SKM-1 (cell line): ENCODE measurements around the gene MGRN1.
A peak's percentile ranks its signal among the peaks of the same experiment; 100 is the strongest.
"Not testable (repeated sequence)": the region's sequence is repeated elsewhere in the genome, so short reads cannot be mapped to it uniquely, and the experiment has no call there.

ENCODE experiments used
- DNase-seq: peaks from one replicate; lab custom pipeline; 2025; ENCODE audit not compliant: unreplicated experiment; lab: John Stamatoyannopoulos, UW

MGRN1 gene

GRCh38 chr16:4623593-4623992, 1.0 kb upstream of the MGRN1 start:
- no peak for DNase-seq

DNA sequence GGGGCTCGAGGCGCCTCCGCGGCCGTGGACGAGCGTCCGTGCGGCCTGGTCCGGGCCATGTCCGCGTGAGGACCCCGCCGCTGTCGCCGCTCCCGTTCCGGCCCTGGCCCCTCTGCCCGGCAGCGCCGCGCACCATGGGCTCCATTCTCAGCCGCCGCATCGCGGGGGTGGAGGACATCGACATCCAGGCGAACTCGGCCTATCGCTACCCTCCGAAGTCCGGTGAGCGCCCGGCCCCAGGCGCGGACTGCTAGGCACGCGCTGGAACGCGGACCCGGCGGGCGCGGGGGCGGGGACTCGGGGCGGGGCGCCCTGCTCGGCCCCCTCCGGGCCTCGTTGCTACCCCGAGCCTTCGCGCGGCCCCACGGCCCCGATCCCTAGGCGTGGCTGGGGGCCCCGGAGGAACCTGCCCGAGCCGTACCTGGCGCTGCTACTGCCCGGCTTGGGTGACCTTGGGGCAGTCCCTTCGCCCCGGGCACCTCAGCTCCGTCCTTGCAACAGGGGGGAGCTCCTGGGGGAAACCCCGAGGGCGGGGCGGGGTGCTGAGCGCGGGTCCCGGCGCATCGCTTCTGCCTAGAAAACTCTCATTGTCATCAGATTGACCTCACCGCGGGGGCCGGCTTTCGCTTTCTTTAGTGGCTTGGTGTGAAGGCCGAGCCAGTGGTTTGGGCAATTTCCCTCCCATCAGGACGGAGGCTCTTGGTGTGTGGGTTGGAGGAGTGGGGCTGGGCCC, 367 bp downstream of the MGRN1 start:
- peak; percentile 17 for DNase-seq

DNA sequence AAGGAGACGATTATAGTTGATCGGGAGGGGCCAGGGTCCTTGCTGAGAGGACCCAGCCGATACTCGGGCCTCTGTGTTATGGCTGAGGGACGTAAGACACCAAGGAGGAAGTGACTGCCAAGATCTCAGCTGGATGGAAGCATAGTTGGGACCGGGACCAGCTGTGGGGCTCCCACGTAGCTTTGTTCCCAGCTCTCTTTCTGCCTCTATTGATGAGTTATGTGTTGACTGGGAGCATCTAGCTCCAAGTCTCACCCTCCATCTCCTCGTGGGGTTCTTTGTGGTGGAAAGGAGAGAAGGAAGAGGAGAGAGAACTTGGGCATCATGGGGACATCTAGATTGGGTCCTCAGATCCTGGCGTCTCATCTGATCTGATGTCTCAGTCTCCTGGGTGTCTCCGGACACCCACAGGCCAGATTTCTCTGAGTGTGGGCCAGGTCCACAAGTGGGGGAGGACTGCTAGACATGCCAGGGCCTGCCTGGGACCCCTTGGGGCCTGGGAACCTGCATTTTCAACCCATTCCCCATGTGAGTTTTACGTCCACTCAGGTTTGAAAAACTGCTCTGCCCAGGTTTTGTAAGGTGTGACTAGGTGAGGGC, 1.0 kb downstream of the MGRN1 start:
- no peak for DNase-seq

DNA sequence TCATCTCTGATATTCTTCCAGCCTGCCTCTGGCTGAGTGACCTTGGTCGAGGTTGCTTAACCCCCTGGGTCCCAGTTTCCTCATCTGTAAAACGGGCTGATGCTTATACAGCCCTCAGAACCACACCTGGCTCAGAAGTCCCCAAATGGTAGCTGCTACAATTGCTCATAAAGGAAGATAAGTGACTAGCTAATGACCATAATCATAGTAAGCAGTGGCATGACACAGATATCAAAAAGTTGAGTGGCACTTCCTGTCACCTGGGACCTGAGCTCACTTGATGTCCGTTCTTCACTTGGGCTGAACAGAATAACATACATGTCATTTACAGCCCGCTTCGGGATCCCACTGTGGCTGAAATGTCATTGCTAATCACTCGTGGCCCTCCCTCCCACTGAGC, 1.8 kb downstream of the MGRN1 start:
- DNase-seq = no peak

DNA sequence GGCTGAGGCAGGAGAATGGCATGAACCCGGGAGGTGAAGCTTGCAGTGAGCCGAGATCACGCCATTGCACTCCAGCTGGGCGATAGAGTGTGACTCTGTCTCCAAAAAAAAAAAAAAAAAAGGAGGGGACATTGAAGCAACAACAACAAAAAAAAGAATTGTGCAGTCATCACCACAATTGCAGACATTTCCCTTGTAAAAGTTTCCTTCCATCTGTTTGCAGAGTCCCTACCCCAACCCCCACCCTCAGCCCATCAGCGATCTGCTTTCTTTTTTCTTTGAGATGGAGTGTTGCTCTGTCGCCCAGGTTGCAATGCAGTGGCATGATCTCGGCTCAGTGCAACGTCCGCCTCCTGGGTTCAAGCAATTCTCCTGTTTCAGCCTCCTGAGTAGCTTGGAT, 3.7 kb downstream of the MGRN1 start:
- no peak for DNase-seq

- no peak for DNase-seq
Observed at GRCh38 chr16:4631444-4631843, 6.8 kb downstream of the MGRN1 start.

DNA sequence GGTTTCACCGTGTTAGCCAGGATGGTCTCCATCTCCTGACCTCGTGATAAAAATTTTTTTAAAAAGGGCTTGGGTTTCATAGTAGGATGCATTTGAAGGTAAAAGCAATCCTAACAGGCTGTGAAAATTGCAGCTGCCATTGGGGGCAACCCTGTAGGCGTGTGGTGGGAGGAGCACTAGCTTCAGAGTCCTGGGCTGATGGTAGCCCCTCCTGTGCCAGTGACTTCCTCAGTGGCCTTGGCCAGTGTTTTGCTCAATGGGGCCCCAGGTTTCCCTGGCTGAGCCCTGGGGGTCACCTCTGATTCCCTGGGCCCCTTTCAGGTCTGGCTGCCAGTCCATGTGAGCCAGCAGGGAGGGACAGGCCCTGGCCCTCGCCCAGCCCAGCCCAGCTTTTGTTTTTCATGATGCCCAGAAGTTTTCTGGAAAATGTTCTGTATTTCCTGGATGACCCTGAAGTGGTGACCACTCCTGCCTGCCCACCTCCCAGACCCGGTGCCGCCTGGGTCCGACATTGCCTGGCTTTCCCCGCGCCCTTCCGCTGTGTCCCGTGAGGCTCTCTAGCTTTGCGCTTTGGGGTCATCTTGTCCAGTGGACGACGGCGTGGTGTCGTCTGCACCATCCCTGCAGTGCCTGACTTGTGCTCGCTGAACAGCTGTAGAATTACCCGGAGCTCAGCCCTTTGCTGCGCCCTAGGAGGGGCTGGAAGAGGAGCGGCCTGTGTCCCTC, 9.4 kb downstream of the MGRN1 start:
- DNase-seq = no peak

DNA sequence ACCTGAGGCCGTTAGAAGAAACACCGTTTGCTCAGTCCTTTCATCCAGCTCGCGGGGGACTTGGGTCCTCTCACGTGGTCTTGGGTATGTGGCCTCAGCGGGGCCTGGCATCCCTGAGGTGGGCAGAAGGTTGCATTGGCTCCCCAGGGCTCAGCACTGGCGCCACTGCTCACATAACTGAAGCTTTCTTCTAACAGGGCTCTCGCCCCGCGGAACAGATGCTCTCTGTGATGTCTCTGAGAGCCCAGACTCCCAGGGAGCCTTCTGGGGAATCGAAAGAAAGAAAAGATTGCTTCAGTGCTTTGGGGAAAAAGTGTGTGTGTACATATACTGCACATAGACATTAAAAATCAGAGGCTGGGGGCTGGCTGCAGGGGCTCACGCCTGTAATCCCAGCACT, 10.1 kb downstream of the MGRN1 start:
- DNase-seq = no peak

- no peak for DNase-seq
Observed at GRCh38 chr16:4636196-4636595, 11.6 kb downstream of the MGRN1 start.

DNA sequence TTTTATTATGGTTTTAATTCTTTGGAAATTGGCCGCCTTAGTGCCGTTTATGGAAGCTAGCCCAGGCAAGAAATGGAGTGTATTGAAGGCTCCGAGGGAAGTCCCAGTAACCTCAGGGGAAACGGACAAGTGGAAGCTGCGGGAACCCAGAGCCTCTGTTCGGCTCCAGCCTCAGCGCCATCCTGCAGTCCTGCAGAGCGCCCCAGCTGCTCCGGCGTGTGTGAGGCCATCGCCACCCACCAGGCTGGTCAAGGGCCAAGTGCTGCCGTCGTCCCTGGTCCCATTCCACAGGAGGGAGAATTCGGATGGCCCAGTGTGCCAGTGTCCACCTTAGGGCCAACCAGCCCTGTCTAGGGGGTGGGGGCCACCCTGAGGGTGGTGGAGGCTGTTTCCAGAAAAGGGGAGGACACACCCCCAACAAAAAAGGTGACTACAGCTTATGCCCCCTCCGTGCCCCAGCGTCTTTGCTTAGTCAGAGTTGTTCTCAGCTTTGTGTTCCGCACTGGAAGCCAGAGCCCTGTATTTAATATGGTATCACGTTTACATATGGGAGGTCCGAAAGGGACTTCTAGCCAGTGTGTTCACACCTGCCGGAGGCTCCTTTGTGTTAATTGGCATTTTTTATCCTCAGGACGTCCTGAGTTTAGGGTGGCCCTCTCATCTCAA, 13.0 kb downstream of the MGRN1 start:
- DNase-seq = no peak

GRCh38 chr16:4639899-4640509, 15.4 kb downstream of the MGRN1 start:
- DNase-seq = no peak

DNA sequence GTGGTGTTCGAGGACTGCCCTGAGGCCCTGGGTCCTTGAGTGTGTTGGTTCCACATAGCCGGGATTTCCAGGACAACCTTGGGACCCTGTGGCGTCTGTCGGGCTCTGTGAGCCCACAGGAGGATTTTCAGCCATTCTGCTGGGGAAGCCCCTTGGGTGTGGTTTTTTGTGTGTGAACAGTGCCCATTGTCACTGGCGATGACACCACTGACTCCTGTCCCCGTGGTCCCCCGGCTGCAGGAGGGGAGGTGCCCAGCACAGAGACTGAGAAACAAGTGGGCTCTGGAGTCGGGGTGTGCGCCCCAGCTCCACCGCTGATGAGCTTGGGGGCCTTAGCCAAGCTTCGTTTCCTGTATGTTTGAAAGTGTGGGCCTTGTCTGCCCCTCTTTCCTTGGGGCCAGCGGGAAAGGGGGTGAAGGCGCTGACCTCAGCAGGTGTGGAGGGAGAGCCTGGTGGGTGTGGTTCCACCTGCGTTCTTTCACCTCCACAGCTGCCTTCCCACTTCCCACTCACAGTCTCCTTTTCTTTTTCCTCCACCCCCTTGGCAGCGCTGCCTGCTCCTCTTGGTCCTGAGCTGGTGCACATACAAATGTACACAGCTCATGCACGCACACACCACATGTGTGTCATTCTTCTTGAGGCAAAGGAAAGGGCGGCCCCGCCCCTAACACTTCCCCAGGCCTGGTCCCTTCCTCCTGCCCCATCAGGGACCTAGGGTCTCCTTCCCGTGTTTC, 16.1 kb downstream of the MGRN1 start:
- DNase-seq = no peak

DNA sequence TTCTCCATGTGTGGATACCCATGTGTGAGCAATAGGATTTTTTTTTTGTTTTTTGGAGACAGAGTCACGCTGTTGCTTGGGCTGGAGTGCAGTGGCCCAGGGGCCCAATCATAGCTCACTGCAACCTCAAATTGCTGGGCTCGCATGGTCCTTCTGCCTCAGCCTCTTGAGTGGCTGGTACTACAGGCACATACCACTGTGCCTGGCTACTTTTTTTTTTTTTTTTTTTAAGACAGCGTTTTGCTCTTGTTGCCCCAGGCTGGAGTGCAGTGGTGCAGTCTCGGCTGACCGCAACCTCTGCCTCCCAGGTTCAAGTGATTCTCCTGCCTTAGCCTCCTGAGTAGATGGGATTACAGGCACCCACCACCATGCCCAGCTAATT, 16.7 kb downstream of the MGRN1 start:
- no peak for DNase-seq

DNA sequence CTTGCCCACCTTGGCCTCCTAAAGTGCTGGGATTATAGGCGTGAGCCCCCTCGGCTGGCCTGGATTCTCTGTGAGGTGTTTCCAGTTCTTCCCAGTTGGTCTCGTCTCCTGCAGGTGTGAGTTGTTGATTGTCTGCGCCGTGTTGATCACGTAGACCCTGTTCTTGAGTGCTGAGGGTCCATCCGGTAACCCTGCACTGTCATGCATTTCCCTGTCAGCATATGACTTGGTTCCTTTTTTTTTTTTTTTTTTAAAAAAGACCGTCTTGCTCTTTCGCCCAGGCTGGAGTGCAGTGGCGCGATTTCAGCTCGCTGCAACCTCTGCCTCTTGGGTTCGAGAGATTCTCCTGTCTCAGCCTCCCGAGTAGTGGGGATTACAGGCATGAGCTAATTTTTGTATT, 17.3 kb downstream of the MGRN1 start:
- no peak for DNase-seq

DNA sequence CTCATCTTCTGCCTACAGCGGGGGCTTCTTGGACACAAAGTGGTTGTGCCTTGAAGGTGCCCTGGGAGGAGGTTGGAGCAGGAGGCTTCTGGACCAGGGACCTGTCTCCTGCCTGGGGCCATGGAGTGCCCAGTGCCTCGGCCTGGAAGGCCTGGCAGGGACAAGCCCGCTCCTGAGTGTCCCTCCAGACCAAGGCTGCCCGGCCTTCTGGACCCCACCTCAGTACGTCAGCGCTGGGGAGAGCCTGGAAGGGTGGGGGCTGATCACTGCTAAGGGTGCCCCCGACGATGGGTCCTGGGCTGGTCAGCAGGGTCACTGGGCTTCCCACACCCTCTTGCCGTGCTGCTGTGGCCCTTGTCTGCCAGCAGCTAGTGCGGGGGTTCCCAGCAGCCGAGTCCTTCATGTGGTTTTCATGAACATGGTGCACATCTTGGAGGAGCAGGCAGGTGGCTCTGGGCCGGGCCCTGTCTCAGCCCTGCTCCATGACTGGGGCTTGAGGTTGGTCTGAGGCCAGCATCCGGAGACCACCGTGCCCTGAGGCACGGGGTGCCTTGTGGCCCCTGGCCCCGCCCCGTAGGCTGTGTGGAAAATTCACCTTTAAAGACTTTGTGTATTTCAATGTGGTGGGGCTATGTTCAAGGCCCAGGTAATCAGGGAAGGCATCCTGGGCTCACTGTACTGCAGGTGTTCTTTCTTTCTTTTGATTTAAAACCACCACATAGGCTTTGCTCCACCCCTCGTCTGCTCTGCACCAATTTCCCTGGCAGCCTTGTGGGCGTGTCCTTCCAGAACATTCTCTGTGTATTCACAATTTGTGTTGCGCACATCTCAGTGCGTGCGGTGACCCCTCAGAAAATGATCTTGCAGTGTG, 22.4 kb downstream of the MGRN1 start:
- DNase-seq = no peak

DNA sequence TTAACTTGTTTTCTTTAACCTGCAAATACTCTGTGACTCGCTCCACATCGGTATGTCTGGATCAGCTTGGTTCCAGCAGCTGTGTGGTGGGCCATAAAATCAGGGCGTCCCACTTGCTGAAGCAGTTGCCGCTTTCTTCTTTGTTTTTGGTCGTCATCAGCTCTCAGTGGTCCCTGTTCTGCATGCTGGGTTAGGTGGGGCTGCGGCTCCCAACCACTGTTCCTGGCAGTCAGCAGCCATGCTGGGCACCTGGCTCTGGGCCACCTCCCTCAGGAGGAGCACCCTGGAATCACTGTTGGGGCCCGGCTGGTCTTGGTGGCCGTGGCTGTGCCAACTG, 23.0 kb downstream of the MGRN1 start:
- no peak for DNase-seq

DNA sequence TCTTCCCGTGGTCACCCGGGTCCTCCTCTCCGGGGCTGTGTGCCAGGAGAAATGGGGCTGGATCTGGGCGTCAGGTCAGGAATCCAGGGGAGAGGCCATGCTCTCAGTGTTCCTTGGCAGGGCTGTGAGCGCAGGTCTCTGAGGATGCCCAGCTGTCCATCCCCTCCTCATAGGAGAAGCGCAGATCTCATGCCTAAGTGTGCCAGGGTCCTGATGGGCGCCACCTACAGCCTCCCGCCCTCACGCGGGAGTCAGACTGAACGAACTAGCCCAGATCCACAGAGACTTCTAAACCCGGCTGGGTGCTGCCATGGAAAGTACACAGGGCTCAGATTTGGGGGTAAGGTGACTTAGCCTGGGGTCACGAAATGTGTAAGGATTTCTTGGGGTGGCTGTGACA, 24.3 kb downstream of the MGRN1 start:
- DNase-seq = no peak

DNA sequence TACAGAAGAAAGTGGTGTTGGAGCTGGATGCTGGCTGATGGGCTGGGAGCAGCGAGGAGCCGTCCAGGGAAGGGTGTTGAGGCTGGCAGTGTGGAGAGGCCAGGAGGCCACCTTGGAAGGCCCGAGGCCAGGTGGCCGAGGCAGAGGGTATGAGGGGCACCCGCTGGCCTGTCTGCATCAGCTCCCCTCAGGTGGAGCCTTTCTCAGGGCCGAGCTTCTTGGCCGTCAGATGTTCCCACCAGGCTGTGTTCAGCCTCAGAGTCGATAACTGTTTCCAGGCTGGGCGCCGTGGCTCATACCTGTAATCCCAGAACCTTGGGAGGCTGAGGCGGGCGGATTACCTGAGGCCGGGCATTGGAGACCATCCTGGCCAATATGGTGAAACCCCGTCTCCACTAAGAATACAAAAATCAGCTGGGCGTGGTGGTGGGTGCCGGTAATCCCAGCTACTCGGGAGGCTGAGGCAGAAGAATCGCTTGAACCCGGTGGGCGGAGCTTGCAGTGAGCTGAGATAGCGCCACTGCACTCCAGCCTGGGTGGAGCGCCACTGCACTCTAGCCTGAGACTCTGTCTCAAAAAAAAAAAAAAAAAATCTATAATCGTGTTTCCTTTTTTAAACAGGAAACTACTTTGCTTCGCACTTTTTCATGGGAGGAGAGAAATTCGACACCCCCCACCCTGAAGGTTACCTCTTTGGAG, 25.3 kb downstream of the MGRN1 start:
- no peak for DNase-seq

- not testable (repeated sequence) for DNase-seq
Observed at GRCh38 chr16:4650443-4651074, 25.9 kb downstream of the MGRN1 start.
